K562 (cell line): ENCODE measurements around the gene IL1F10. TPM values are rescaled to one million over a fixed set of nuclear protein-coding genes. Genes with fewer than 3 reads are reported as not detected.

Experiments
- ATAC-seq: fragments of 200-7000 bp; cut with Tn5 transposase; 3 replicates; pipeline ENCODE4 v1.9.1; 2020; ENCODE audit warnings: moderate library complexity
- BruUV-seq: library from RNA; stranded (reverse); fragments of 400-500 nt; replicated peaks from 2 replicates; lab custom pipeline; 2021; lab: Mats Ljungman, UMichigan
- CTCF ChIA-PET: fragments of 300-600 bp; formaldehyde crosslinking; extraction: SDS; loops from one replicate; lab custom pipeline; 2021; ENCODE audit warnings: low intra/inter-chr PET ratio; lab: Yijun Ruan, JAX
- POLR2A ChIA-PET: fragments of 300-600, 350-650 bp; sonication (Branson Sonifier 250); formaldehyde crosslinking; extraction: SDS; loops from one replicate; lab custom pipeline; 2021; ENCODE audit warnings: antibody characterized with exemption, inconsistent platforms; lab: Yijun Ruan, JAX
- DNase-seq, 4 experiments: peaks; one replicate each; pipeline versions ENCODE4 v3.0.0 to v3.0.0-alpha.2; 2011 to 2018; ENCODE audit warnings: low spot score in 3 of 4, mixed read lengths in 3 of 4; ENCODE audit errors: extremely low read depth in 1 of 4
- FAIRE-seq: peaks from 2 replicates; lab custom pipeline; 2011; peaks lifted over from hg19 to GRCh38; lab: Jason Lieb, UNC
- H2AFZ ChIP-seq: 2 replicates; pipeline ENCODE4 v1.6.0; 2011; ENCODE audit warnings: low read depth, low read length, control low read depth, inconsistent platforms
- H3K27ac ChIP-seq: fragments of 200-600 bp; 3 replicates; pipeline ENCODE4 v1.8.0; 2011; ENCODE audit warnings: low read depth, mild to moderate bottlenecking, control low read depth, inconsistent platforms, low read length, moderate library complexity, mixed read lengths; ENCODE audit errors: extremely low read depth
- H3K27me3 ChIP-seq, 2 experiments: fragments of 300-600 bp in 1 of 2; 2 replicates in 1 of 2; 3 replicates in 1 of 2; pipeline versions ENCODE4 v1.6.0 to v1.8.0; 2011; ENCODE audit warnings: inconsistent platforms in 2 of 2, low read length in 2 of 2, mild to moderate bottlenecking in 1 of 2, mixed read lengths in 1 of 2, moderate library complexity in 1 of 2; ENCODE audit not compliant: control insufficient read depth in 2 of 2, insufficient read depth in 2 of 2
- H3K36me3 ChIP-seq: fragments of 300-600 bp; 3 replicates; pipeline ENCODE4 v1.8.0; 2011; ENCODE audit warnings: mild to moderate bottlenecking, low read length, inconsistent platforms; ENCODE audit not compliant: control insufficient read depth, insufficient read depth
- H3K4me1 ChIP-seq, 2 experiments: fragments of 200-600 bp in 1 of 2; replicated peaks in 1 of 2; 2 replicates in 1 of 2; 3 replicates in 1 of 2; pipeline versions ENCODE4 v1.5.1 to v1.8.0; 2011; ENCODE audit warnings: inconsistent platforms in 2 of 2, low read length in 2 of 2, mild to moderate bottlenecking in 1 of 2, mixed read lengths in 1 of 2, moderate library complexity in 1 of 2; ENCODE audit not compliant: control insufficient read depth in 2 of 2, insufficient read depth in 2 of 2
- H3K4me2 ChIP-seq: 2 replicates; pipeline ENCODE4 v1.6.1; 2011; ENCODE audit warnings: low read length, control low read depth, inconsistent platforms, mixed read lengths; ENCODE audit not compliant: insufficient read depth
- H3K4me3 ChIP-seq: fragments of 200-600 bp; sonication (generic), shearing (Covaris generic); 2 replicates; pipeline ENCODE4 v1.5.1; 2016; ENCODE audit warnings: control low read depth, inconsistent platforms
- H3K79me2 ChIP-seq: fragments of 200-600 bp; 3 replicates; pipeline ENCODE4 v1.8.0; 2011; ENCODE audit warnings: low read length, inconsistent platforms; ENCODE audit not compliant: control insufficient read depth, insufficient read depth
- H3K9ac ChIP-seq, 2 experiments: 2 replicates each; pipeline versions ENCODE4 v1.6.0 to v1.6.1; 2011; ENCODE audit warnings: low read depth in 2 of 2, low read length in 2 of 2, control low read depth in 1 of 2, inconsistent platforms in 1 of 2, mild to moderate bottlenecking in 1 of 2, mixed read lengths in 1 of 2; ENCODE audit not compliant: insufficient read depth in 1 of 2
- H3K9me1 ChIP-seq: one replicate; pipeline ENCODE4 v1.6.0; 2011; ENCODE audit warnings: inconsistent platforms, mild to moderate bottlenecking, low read length, moderate library complexity; ENCODE audit not compliant: control insufficient read depth, insufficient read depth
- H3K9me3 ChIP-seq: replicated peaks from 2 replicates; pipeline ENCODE4 v1.5.1; 2011; ENCODE audit warnings: low read depth, low read length, inconsistent platforms; ENCODE audit not compliant: control insufficient read depth, insufficient read depth
- H4K20me1 ChIP-seq: replicated peaks from 2 replicates; pipeline ENCODE4 v1.6.1; 2011; ENCODE audit warnings: low read length, inconsistent platforms, mixed read lengths; ENCODE audit not compliant: control insufficient read depth, insufficient read depth
- ATF3 ChIP-seq, 2 experiments: fragments of 450-650 bp in 1 of 2; sonication (generic) in 1 of 2; formaldehyde crosslinking in 1 of 2; IDR thresholded peaks in 1 of 2; conservative IDR thresholded peaks in 1 of 2; 2 replicates each; pipeline versions ENCODE4 v1.6.1 to v1.8.1; 2016 to 2023; ENCODE audit warnings: mild to moderate bottlenecking in 2 of 2, moderate library complexity in 2 of 2, inconsistent platforms in 1 of 2, missing genetic modification reagents in 1 of 2
- BHLHE40 ChIP-seq: IDR thresholded peaks from 2 replicates; pipeline ENCODE4 v1.6.1; 2011; ENCODE audit warnings: low read length, improper control_type of control experiment
- CEBPB ChIP-seq: fragments of 450-650 bp; IDR thresholded peaks from 2 replicates; pipeline ENCODE4 v1.6.1; 2016; ENCODE audit warnings: missing genetic modification characterization, missing compliant biosample characterization
- FOSL1 ChIP-seq: fragments of 200-800 bp; sonication (Bioruptor generic); conservative IDR thresholded peaks from 2 replicates; pipeline ENCODE4 v1.6.1; 2016; ENCODE audit warnings: missing genetic modification characterization, missing compliant biosample characterization
- FOXP1 ChIP-seq: sonication (generic); formaldehyde crosslinking; IDR thresholded peaks from 2 replicates; pipeline ENCODE4 v1.8.0; 2022; ENCODE audit warnings: mild to moderate bottlenecking, missing genetic modification reagents
- NFIC ChIP-seq: fragments of 450-650 bp; IDR thresholded peaks from 2 replicates; pipeline ENCODE4 v1.6.1; 2017; ENCODE audit warnings: mild to moderate bottlenecking, inconsistent platforms
- NR4A1 ChIP-seq, 2 experiments: fragments of 250-450 bp in 1 of 2; fragments of 450-650 bp in 1 of 2; sonication (Bioruptor Pico) in 1 of 2; IDR thresholded peaks; 2 replicates each; pipeline versions ENCODE4 v1.4.0 to v1.6.1; 2016 to 2020; ENCODE audit warnings: mild to moderate bottlenecking in 2 of 2, missing compliant biosample characterization in 1 of 2, missing genetic modification characterization in 1 of 2, moderate library complexity in 1 of 2
- TARDBP ChIP-seq: fragments of 450-650 bp; IDR thresholded peaks from 2 replicates; pipeline ENCODE4 v1.6.1; 2016
- VEZF1 ChIP-seq: fragments of 200-800 bp; sonication (Bioruptor generic); IDR thresholded peaks from 2 replicates; pipeline ENCODE4 v1.6.1; 2017; ENCODE audit warnings: missing genetic modification characterization, missing compliant biosample characterization
- ZNF395 ChIP-seq: fragments of 200-800 bp; sonication (Bioruptor generic); IDR thresholded peaks from 2 replicates; pipeline ENCODE4 v1.6.1; 2017; ENCODE audit warnings: missing genetic modification characterization, missing compliant biosample characterization
- ZNF592 ChIP-seq: fragments of 450-650 bp; IDR thresholded peaks from 2 replicates; pipeline ENCODE4 v1.6.1; 2017; ENCODE audit warnings: antibody characterized with exemption, mild to moderate bottlenecking
- WGBS: fragments of 100-300 bp; shearing (Covaris generic); methylation state at CpG from one replicate; pipeline ENCODE4 v1.1.6; 2016; ENCODE audit warnings: low coverage, mixed read lengths; ENCODE audit not compliant: insufficient coverage; ENCODE audit errors: missing lambda C conversion rate; 5-methylcytosine and 5-hydroxymethylcytosine counted together
- in situ Hi-C: fragments of 300-500 bp; cut with MboI; formaldehyde crosslinking; loops from 4 replicates; pipeline ENCODE4 v1.15.0; 2018; ENCODE audit warnings: inconsistent platforms, mixed read lengths
- intact Hi-C: fragments of 100-400 bp; cut with micrococcal nuclease; formaldehyde crosslinking; loops from 2 replicates; pipeline ENCODE4 v1.14.2; 2022
- polyA plus RNA-seq, 8 experiments: library from polyadenylated mRNA; depleted of rRNA in 4 of 8; stranded (reverse) in 5 of 8; unstranded in 3 of 8; fragments of >200 nt; fragmentation: Nextera tagmentation in 2 of 8; fragmentation: Illumina TruSeq in 1 of 8; extraction: Ambion mirVana in 2 of 8; extraction: Trizol in 1 of 8; gene quantifications; 2 replicates each; pipeline versions ENCODE4 v1.2.1 to v1.2.3, GENCODE V29; 2011 to 2014; ENCODE audit warnings: inconsistent platforms in 1 of 8, missing spikeins in 1 of 8
- total RNA-seq, 7 experiments: library from RNA; depleted of rRNA in 6 of 7; stranded (reverse); fragments of >200 nt in 6 of 7; fragmentation: Illumina TruSeq in 2 of 7; extraction: Trizol in 2 of 7; gene quantifications; 2 replicates each; pipeline versions ENCODE4 v1.2.1 to v1.2.3, GENCODE V29; 2011 to 2021; ENCODE audit warnings: low replicate concordance in 1 of 7

The IL1F10 gene
- total and polyA plus RNA-seq, 9 of the 15 experiments (the other 6 are each of a cell fraction or from before 2014, with no cell fraction given), result not detected

GRCh38 chr2:113117541-113118262 is 49.9 kb downstream of the IL1F10 start:
- Histone ChIP-seq H2AFZ (peak overlapping the region; percentile 7; the same call in 1 of the 2 replicates), H3K27me3 (peaks cover 4 to 16% of the 10 kb centered on the region in 2 experiments; a peak in 4 of 5 replicates), H3K4me2 (no peak overlapping the region), H3K9me1 (no peaks in the 10 kb centered on the region), H3K79me2 (no peaks in the 10 kb centered on the region), H3K36me3 (no peaks in the 10 kb centered on the region), H3K9me3 (no peaks in the 10 kb centered on the region), H3K4me3 (no peak overlapping the region), H3K27ac (no peak overlapping the region), H3K4me1 (peaks cover 4 to 12% of the 10 kb centered on the region in 2 experiments; a peak in 3 of 5 replicates), H3K9ac (no peak overlapping the region; a peak in 1 of 4 replicates), H4K20me1 (no peaks in the 10 kb centered on the region)
- in situ Hi-C loops, result no loop called here
- DNase-seq (peak; percentile 21 to 62 (median 24)), FAIRE-seq (peak; percentile 74), ATAC-seq (peak; percentile 78)
- POLR2A ChIA-PET, result interaction anchor here (0.6 to 1.3 kb wide), 2 partner anchors 8 to 134 kb away, joined by 3 to 4 read pairs; no protein-coding TSS in a partner anchor
- intact Hi-C loops, result loop anchor here (1.0 kb wide), 1 partner anchor 167 kb away; no protein-coding TSS in a partner anchor
- CTCF ChIA-PET, result interaction anchor here (0.6 kb wide), 1 partner anchor 1732 kb away, joined by 3 read pairs; no protein-coding TSS in a partner anchor
- no TSS peak for BruUV-seq
- 19% methylated on average over 9 of the region's 9 CpGs for WGBS
- TF ChIP-seq NFIC (0 out of 2 replicates have a peak, but pooled peaks have one; percentile 17), FOXP1 (no peak), BHLHE40 (peak; percentile 88), ZNF592 (0 out of 2 replicates have a peak, but pooled peaks have one; percentile 23), CEBPB (tag) (no peak), FOSL1 (tag) (peak; percentile 87), NR4A1 (CRISPR knock-in tag; IDR thresholded peaks at IDR 0.05) (no peak), NR4A1 (tag; IDR thresholded peaks at IDR 0.05) (0 out of 2 replicates have a peak, but pooled peaks have one; percentile 54), ZNF395 (CRISPR knock-in tag) (peak; percentile 35; the same call in 1 of the 2 replicates), VEZF1 (CRISPR knock-in tag) (peak; percentile 45), TARDBP (no peak), ATF3 (IDR thresholded peaks at IDR 0.05) (peak; percentile 40; the same call in 1 of the 2 replicates), ATF3 (CRISPR knock-in tag; conservative IDR thresholded peaks at IDR 0.05) (no peak)
